Spleen (tissue), 7 donors: ENCODE measurements around the gene TPPP3.

Experiments used
- POLR2A ChIP-seq, 3 donors: fragments of 450-650 bp; IDR thresholded peaks; one replicate each; pipeline ENCODE4 v1.5.1; 2017; ENCODE audit warnings: antibody characterized with exemption in 3 of 3, mild to moderate bottlenecking in 1 of 3
- TF ChIP-seq, protein P1 (sequence below), 11 experiments: fragments of 200-600 bp in 7 of 11; fragments of 450-650 bp in 4 of 11; sonication (generic) in 4 of 11; IDR thresholded peaks in 8 of 11; conservative IDR thresholded peaks in 3 of 11; 1 replicate in 7 of 11; 2 replicates in 4 of 11; pipeline versions ENCODE4 v1.4.0 to v1.8.0; 2016 to 2021; ENCODE audit warnings: antibody characterized with exemption in 11 of 11, inconsistent platforms in 4 of 11, mild to moderate bottlenecking in 1 of 11
- donor health status: DM: no; HTN: no; CAD: no; lungs with moderate emphysema.
- donor health status: DM: no; HTN: no; CAD: no.
- donor health status: DM: no; HTN: no; CAD: no.

- TF ChIP-seq, protein P1, sequence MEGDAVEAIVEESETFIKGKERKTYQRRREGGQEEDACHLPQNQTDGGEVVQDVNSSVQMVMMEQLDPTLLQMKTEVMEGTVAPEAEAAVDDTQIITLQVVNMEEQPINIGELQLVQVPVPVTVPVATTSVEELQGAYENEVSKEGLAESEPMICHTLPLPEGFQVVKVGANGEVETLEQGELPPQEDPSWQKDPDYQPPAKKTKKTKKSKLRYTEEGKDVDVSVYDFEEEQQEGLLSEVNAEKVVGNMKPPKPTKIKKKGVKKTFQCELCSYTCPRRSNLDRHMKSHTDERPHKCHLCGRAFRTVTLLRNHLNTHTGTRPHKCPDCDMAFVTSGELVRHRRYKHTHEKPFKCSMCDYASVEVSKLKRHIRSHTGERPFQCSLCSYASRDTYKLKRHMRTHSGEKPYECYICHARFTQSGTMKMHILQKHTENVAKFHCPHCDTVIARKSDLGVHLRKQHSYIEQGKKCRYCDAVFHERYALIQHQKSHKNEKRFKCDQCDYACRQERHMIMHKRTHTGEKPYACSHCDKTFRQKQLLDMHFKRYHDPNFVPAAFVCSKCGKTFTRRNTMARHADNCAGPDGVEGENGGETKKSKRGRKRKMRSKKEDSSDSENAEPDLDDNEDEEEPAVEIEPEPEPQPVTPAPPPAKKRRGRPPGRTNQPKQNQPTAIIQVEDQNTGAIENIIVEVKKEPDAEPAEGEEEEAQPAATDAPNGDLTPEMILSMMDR (IDR thresholded peaks at IDR 0.05 in 8 of 11, conservative IDR thresholded peaks at IDR 0.05 in 3 of 11): no peak
- TF ChIP-seq POLR2A (IDR thresholded peaks at IDR 0.05): no peak
Measured at GRCh38 chr16:67403976-67404555, 10.8 kb upstream of the TPPP3 start.
